Nephron progenitor cell (in vitro differentiated cells): ENCODE results near the gene MARCHF10.
"Not testable (repeated sequence)": the region's sequence is repeated elsewhere in the genome, so short reads cannot be mapped to it uniquely, and the experiment has no call there.

Source experiments
- DNase-seq: peaks from one replicate; pipeline ENCODE4 v3.0.0; 2021
- H3K27ac Mint-ChIP-seq: 2 replicates; pipeline ENCODE4 v1.8.0; 2021; ENCODE audit warnings: mild to moderate bottlenecking, moderate library complexity, mixed read lengths
- H3K27me3 Mint-ChIP-seq: 2 replicates; pipeline ENCODE4 v1.8.0; 2021; ENCODE audit warnings: mild to moderate bottlenecking, low read depth, mixed read lengths; ENCODE audit not compliant: poor library complexity
- H3K36me3 Mint-ChIP-seq: 2 replicates; pipeline ENCODE4 v1.8.0; 2021; ENCODE audit warnings: low read depth, mixed read lengths
- H3K4me1 Mint-ChIP-seq: 2 replicates; pipeline ENCODE4 v1.8.0; 2021; ENCODE audit warnings: mixed read lengths
- H3K4me3 Mint-ChIP-seq: 2 replicates; pipeline ENCODE4 v1.8.0; 2021; ENCODE audit warnings: mild to moderate bottlenecking, moderate library complexity, mixed read lengths
- H3K9me3 Mint-ChIP-seq: 2 replicates; pipeline ENCODE4 v1.8.0; 2021; ENCODE audit warnings: mild to moderate bottlenecking, moderate library complexity, mixed read lengths
- TF ChIP-seq, protein P1 (sequence below): fragments of 200-600 bp; sonication (generic); IDR thresholded peaks from 2 replicates; pipeline ENCODE4 v1.5.0; 2021; ENCODE audit warnings: antibody characterized with exemption

Gene MARCHF10

DNA sequence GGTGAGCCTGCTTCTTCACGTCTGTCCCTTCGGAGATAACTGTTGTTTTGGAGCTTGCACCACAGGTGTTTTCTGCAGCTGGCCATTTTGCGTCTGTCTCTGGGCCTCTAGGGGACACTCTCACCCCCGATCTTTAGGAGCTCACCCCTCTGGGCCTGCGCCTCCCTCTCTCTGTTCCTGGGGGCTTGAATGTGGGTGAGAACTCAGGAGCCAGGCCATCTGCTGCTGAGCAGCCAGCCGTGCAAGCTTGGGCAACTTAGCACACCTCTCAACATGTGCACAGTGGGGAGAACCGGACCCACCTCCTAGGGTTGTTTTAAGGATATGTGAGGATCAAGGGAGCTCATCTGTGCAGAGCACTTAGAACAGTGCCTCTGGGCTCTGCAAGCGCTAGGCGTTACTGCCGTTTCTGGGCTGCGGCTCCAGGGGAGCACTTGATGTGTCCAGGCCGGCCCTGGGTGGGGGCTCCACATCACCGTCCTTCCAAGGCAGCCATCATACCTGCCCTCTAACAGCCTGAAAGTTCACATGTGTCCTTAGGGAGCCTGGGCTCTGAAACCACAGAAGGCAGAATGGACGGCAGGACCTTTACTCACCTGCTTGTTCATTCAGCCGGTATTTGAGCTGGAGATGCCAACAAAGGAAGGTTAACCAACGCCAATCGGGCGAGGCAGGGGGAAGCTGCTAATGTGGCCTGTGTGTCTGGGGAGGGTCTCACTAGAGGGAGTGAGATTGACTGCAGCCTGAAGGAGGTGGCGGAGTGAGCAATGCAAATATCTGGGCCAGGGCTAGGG lies 114.3 kb downstream of the MARCHF10 start:
- no peaks in the 10 kb centered on the region for H3K9me3 Mint-ChIP-seq
- peaks cover 44% of the 10 kb centered on the region for H3K4me1 Mint-ChIP-seq
- DNase-seq = no peak
- H3K27me3 Mint-ChIP-seq = no peaks in the 10 kb centered on the region
- TF ChIP-seq, protein P1, sequence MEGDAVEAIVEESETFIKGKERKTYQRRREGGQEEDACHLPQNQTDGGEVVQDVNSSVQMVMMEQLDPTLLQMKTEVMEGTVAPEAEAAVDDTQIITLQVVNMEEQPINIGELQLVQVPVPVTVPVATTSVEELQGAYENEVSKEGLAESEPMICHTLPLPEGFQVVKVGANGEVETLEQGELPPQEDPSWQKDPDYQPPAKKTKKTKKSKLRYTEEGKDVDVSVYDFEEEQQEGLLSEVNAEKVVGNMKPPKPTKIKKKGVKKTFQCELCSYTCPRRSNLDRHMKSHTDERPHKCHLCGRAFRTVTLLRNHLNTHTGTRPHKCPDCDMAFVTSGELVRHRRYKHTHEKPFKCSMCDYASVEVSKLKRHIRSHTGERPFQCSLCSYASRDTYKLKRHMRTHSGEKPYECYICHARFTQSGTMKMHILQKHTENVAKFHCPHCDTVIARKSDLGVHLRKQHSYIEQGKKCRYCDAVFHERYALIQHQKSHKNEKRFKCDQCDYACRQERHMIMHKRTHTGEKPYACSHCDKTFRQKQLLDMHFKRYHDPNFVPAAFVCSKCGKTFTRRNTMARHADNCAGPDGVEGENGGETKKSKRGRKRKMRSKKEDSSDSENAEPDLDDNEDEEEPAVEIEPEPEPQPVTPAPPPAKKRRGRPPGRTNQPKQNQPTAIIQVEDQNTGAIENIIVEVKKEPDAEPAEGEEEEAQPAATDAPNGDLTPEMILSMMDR = no peak
- H3K36me3 Mint-ChIP-seq = no peaks in the 10 kb centered on the region
- no peak overlapping the region for H3K4me3 Mint-ChIP-seq
- peak overlapping the region; percentile 96 for H3K27ac Mint-ChIP-seq

DNA sequence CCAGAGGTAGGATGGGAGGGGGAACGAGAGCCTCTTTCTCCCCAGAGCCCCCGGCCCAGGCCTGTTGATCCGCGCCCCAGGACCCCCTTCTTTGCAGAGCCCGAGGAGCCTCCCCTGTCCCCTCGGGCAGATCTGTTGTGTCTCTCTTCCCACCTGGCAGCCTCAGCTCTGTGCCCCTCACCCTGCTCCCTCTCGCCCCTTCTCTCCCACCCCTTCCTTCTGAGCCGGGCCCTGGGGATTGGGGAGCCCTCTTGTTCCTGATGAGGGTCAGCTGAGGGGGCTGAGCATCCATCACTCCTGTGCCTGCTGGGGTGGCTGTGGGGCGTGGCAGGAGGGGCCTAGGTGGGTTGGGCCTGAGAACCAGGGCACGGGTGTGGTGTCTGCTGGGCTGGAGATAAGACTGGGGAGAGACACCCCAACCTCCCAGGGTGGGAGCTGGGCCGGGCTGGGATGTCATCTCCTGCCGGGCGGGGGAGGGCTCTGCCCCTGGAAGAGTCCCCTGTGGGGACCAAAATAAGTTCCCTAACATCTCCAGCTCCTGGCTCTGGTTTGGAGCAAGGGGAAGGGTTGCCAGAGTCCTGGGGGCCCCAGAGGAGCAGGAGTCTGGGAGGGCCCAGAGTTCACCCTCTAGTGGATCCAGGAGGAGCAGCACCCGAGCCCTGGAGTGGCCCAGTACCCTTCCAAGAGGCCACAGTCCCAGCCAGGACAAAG lies 115.2 kb downstream of the MARCHF10 start:
- Mint-ChIP-seq H3K36me3 (peaks cover under 1% of the 10 kb centered on the region), H3K4me3 (no peak overlapping the region), H3K27ac (no peak overlapping the region), H3K27me3 (no peaks in the 10 kb centered on the region), H3K4me1 (peaks cover 43% of the 10 kb centered on the region), H3K9me3 (no peaks in the 10 kb centered on the region)
- DNase-seq = peak; percentile 45
- TF ChIP-seq, protein P1 = peak; percentile 37

DNA sequence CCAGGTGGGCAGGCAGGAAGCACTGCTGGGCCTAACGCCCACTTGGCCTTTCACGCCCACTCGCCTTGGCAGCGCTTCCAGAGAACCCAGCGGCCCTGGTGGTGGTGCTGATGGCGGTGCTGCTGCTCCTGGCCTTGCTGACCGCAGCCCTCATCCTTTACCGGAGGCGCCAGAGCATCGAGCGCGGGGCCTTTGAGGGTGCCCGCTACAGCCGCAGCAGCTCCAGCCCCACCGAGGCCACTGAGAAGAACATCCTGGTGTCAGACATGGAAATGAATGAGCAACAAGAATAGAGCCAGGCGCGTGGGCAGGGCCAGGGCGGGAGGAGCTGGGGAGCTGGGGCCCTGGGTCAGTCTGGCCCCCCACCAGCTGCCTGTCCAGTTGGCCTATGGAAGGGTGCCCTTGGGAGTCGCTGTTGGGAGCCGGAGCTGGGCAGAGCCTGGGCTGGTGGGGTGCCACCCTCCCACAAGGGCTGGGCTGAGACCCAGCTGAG lies 115.9 kb downstream of the MARCHF10 start:
- no peak for DNase-seq
- no peaks in the 10 kb centered on the region for H3K9me3 Mint-ChIP-seq
- no peaks in the 10 kb centered on the region for H3K27me3 Mint-ChIP-seq
- peaks cover 37% of the 10 kb centered on the region for H3K4me1 Mint-ChIP-seq
- no peak overlapping the region for H3K27ac Mint-ChIP-seq
- H3K36me3 Mint-ChIP-seq = peaks cover 7% of the 10 kb centered on the region
- TF ChIP-seq, protein P1 = no peak
- no peak overlapping the region for H3K4me3 Mint-ChIP-seq

DNA sequence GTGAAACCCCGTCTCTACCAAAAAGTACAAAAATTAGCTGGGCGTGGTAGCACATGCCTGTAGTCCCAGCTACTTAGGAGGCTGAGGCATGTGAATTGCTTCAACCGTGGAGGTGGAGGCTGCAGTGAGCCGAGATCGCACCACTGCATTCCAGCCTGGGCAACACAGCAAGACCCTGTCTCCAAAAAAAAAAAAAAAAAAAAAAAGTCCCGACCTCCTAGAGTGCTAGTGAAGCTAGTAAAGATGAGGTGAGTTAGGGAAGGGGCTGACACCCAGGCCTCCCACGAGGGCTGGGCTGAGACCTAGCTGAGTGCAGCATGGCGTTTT lies 116.6 kb downstream of the MARCHF10 start:
- not testable (repeated sequence) for H3K4me3 Mint-ChIP-seq, H3K27me3 Mint-ChIP-seq, H3K9me3 Mint-ChIP-seq, H3K27ac Mint-ChIP-seq, DNase-seq
- H3K36me3 Mint-ChIP-seq = peaks cover 13% of the 10 kb centered on the region
- peaks cover 31% of the 10 kb centered on the region for H3K4me1 Mint-ChIP-seq

DNA sequence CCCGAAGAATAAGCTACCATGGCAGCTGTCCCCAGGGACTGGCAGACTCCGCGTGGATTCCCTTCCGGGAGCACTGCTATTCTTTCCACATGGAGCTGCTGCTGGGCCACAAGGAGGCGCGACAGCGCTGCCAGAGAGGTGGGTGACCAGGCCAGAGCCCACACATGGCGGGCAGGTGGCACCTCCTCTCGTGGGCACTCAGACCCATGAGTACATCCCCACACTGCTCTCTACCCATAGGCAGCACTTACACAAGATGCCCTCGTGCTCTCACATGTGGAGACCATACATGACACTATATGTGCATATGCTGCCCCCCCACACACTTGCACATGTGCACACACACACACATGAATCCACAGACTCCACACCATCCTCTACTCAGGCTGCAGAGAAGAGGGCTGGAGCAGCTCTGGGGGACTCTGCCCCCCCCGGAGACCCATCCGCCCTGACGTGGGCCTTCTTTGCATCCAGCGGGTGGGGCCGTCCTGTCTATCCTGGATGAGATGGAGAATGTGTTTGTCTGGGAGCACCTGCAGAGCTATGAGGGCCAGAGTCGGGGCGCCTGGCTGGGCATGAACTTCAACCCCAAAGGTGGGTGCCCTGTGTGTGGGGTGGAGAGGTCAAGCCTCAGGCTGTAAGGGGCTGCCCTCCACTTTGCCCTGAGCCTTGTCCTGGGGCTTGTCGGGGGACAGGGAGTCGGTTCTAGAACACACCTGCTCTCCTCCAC lies 117.8 kb downstream of the MARCHF10 start:
- peaks cover 4% of the 10 kb centered on the region for H3K9me3 Mint-ChIP-seq

More for the DNA sequence above, 117.8 kb downstream of the MARCHF10 start:
- Mint-ChIP-seq H3K27me3 (no peaks in the 10 kb centered on the region), H3K36me3 (peaks cover 26% of the 10 kb centered on the region), H3K27ac (no peak overlapping the region), H3K4me3 (no peak overlapping the region), H3K4me1 (peaks cover 19% of the 10 kb centered on the region)
- DNase-seq = no peak
- TF ChIP-seq, protein P1 = no peak
